Parathyroid adenoma (tissue), 2 donors: ENCODE measurements around the gene PACS2.

Source experiments
- H2AFZ ChIP-seq: fragments of 300-600 bp; sonication (generic); one replicate; pipeline ENCODE4 v1.7.0; 2017; ENCODE audit warnings: antibody characterized with exemption, mild to moderate bottlenecking
- H3K27ac ChIP-seq: fragments of 300-600 bp; sonication (generic); one replicate; pipeline ENCODE4 v1.7.0; 2017
- H3K27me3 ChIP-seq: fragments of 300-600 bp; sonication (generic); one replicate; pipeline ENCODE4 v1.7.0; 2017; ENCODE audit warnings: low read length; ENCODE audit not compliant: control insufficient read depth, insufficient read depth
- H3K36me3 ChIP-seq: fragments of 300-600 bp; sonication (generic); one replicate; pipeline ENCODE4 v1.7.0; 2017; ENCODE audit warnings: low read length; ENCODE audit not compliant: control insufficient read depth, insufficient read depth
- H3K4me1 ChIP-seq: fragments of 300-600 bp; sonication (generic); one replicate; pipeline ENCODE4 v1.7.0; 2017; ENCODE audit warnings: control low read depth
- H3K4me2 ChIP-seq: fragments of 300-600 bp; sonication (generic); one replicate; pipeline ENCODE4 v1.7.0; 2017; ENCODE audit warnings: low read length
- H3K4me3 ChIP-seq: fragments of 300-600 bp; sonication (generic); one replicate; pipeline ENCODE4 v1.7.0; 2017; ENCODE audit warnings: low read depth, low read length
- H3K79me2 ChIP-seq: fragments of 300-600 bp; sonication (generic); one replicate; pipeline ENCODE4 v1.7.0; 2017; ENCODE audit warnings: control low read depth
- H3K9ac ChIP-seq: fragments of 300-600 bp; sonication (generic); one replicate; pipeline ENCODE4 v1.7.0; 2017; ENCODE audit warnings: mild to moderate bottlenecking
- H3K9me3 ChIP-seq: fragments of 300-600 bp; sonication (generic); one replicate; pipeline ENCODE4 v1.7.0; 2017; ENCODE audit warnings: low read length; ENCODE audit not compliant: control insufficient read depth
- TF ChIP-seq, protein P1 (sequence below): fragments of 300-600 bp; sonication (generic); IDR thresholded peaks from one replicate; pipeline ENCODE4 v1.7.0; 2017; ENCODE audit warnings: antibody characterized with exemption, mild to moderate bottlenecking
- donor health status: primary hyperparathyroidism.

The PACS2 gene

DNA sequence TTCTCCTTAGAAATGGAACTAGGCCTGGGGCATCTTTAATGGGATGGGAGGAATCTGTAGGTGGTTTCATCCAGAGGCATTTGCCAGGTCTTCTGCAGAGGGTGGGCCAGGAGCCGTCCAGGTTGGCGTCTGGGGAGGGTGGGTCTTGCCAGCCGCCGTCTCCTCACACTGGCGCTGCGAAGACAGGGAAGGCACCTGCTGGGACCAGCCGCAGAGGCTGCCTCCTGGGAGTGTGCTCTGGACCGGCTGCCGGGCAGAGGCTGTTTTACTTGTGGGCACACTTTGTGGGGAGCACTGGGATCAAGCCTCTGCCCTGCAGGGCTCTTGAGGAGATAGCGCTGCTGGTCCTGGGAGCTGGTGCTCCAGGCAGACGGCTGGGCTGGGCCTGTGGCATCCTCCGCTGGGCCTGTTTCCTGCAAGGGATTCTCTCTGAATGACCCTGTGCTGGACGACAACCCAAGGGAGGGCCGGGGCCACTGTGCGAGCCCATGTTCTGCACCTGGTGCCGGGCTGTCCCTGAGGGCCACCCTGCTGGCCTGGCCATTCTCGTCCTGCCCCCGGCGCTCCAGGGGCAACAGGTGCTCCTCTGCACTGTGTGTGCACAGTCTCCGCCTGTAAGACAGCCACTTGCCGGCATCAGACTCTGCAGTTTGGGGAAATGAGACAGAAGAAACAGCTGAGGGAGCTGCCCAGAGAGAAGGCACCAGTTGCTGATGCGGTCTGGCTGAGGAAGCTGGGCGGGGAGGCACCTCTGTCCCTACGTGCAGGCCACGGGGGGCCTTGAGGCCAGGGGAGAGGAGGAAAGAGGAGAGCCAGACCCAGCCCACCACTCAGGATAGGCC is 73.8 kb downstream of the PACS2 start:
- no peak overlapping the region for H3K27ac ChIP-seq
- H2AFZ ChIP-seq = no peak overlapping the region
- H3K4me3 ChIP-seq = no peak overlapping the region
- TF ChIP-seq, protein P1, sequence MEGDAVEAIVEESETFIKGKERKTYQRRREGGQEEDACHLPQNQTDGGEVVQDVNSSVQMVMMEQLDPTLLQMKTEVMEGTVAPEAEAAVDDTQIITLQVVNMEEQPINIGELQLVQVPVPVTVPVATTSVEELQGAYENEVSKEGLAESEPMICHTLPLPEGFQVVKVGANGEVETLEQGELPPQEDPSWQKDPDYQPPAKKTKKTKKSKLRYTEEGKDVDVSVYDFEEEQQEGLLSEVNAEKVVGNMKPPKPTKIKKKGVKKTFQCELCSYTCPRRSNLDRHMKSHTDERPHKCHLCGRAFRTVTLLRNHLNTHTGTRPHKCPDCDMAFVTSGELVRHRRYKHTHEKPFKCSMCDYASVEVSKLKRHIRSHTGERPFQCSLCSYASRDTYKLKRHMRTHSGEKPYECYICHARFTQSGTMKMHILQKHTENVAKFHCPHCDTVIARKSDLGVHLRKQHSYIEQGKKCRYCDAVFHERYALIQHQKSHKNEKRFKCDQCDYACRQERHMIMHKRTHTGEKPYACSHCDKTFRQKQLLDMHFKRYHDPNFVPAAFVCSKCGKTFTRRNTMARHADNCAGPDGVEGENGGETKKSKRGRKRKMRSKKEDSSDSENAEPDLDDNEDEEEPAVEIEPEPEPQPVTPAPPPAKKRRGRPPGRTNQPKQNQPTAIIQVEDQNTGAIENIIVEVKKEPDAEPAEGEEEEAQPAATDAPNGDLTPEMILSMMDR = no peak
- no peak overlapping the region for H3K9ac ChIP-seq
- H3K9me3 ChIP-seq = no peaks in the 10 kb centered on the region
- no peaks in the 10 kb centered on the region for H3K36me3 ChIP-seq
- H3K79me2 ChIP-seq = no peaks in the 10 kb centered on the region
- H3K27me3 ChIP-seq = no peaks in the 10 kb centered on the region
- no peaks in the 10 kb centered on the region for H3K4me1 ChIP-seq
- H3K4me2 ChIP-seq = no peak overlapping the region

DNA sequence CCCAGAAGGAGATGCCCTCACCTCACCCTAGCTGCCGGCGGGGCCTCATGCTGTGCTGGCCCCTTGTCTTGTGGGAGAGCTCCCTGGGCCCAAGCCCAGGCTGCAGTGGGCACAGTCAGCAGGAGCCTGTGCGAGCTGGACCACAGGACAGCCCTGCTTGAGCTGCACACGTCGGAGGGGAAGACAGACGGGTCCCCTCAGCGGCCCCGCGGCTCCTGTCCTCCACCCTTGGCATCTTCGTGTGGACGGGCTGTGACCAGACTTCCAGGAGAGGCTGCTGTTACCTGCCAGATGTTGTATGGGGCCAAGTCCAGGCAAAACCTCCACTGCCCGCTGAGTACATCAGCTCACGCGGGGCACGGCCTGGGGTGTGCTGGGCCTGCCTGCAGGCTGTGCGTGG is 74.4 kb downstream of the PACS2 start:
- Histone ChIP-seq H3K27ac (no peak overlapping the region), H3K9me3 (no peaks in the 10 kb centered on the region), H3K79me2 (no peaks in the 10 kb centered on the region), H3K36me3 (no peaks in the 10 kb centered on the region), H3K4me2 (no peak overlapping the region), H2AFZ (no peak overlapping the region), H3K4me1 (no peaks in the 10 kb centered on the region), H3K4me3 (no peak overlapping the region), H3K9ac (no peak overlapping the region), H3K27me3 (no peaks in the 10 kb centered on the region)
- TF ChIP-seq, protein P1 = no peak

DNA sequence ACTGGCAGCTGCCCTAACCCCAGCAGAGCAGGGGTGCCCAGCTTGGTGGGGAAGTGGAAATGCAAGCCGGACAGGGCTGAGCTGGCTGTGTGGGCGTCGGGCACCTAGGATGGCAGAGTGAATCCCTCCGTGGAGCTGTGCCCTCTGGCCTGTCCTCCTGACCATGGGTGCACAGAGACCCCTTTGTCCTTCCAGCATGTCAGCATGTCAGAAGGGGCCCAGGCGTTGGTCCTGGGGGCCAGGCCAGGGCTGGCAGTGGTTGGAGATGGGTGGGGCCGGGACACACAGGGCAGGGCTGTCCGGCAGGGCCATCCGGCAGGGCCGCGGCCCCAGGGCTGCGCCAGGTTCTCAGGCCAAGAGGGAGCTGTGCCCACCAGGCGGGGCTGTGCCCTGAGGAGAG is 75.0 kb downstream of the PACS2 start:
- H3K27ac ChIP-seq = no peak overlapping the region
- H3K4me1 ChIP-seq = no peaks in the 10 kb centered on the region
- H3K4me3 ChIP-seq = no peak overlapping the region
- no peaks in the 10 kb centered on the region for H3K27me3 ChIP-seq
- no peaks in the 10 kb centered on the region for H3K9me3 ChIP-seq
- no peak overlapping the region for H3K9ac ChIP-seq
- H3K36me3 ChIP-seq = no peaks in the 10 kb centered on the region
- no peak overlapping the region for H2AFZ ChIP-seq
- H3K79me2 ChIP-seq = no peaks in the 10 kb centered on the region
- TF ChIP-seq, protein P1 = no peak
- no peak overlapping the region for H3K4me2 ChIP-seq

DNA sequence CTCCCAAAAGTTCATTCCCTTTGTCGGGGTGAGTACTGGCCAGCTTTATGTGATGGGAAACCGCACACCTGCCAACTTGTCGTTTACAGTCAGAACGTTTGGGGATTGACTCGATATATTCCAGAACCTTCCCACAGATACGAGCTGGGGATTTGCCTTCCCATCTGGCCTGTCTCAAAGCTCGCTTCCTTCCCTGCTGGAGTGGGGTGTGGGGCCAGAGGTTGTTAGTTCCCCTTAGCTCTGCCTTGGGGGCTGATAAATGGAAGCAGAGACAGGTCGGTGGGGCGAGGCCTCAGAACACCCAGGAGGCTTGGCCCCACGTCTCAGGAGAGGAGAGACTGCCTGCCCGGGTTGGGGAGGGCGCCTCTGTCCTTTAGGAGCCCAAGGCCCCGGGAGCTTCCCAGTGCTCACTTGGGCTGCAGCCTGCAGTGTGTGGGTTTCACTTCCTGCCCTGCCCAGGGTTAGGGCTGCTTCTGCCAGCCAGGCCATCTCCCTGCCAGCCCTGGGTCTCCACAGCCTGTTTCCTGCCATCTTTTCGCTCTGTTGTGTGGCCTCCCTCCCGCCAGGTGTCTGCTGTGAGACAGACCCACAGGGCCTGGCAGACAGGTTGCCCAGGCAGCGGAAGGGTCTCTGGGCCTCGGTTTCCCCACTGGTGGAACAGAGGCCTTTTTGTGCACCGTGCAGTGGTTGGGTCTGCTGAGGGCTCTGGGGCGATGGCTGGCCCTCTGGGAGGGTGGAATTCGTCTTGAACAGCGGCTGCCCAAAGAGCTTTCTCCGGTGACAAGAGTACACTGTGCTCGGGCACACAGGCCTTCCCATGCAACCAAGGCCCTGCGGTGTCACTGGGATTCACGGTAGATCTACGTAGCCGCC is 75.7 kb downstream of the PACS2 start:
- no peaks in the 10 kb centered on the region for H3K4me1 ChIP-seq
- H3K4me2 ChIP-seq = no peak overlapping the region
- H3K79me2 ChIP-seq = no peaks in the 10 kb centered on the region
- H3K9me3 ChIP-seq = no peaks in the 10 kb centered on the region
- no peak overlapping the region for H3K4me3 ChIP-seq
- no peak overlapping the region for H3K9ac ChIP-seq
- no peaks in the 10 kb centered on the region for H3K27me3 ChIP-seq
- TF ChIP-seq, protein P1 = no peak
- no peak overlapping the region for H2AFZ ChIP-seq
- no peak overlapping the region for H3K27ac ChIP-seq
- no peaks in the 10 kb centered on the region for H3K36me3 ChIP-seq
